ENCODE results near the gene MSL1. TPM values are rescaled to one million over a fixed set of nuclear protein-coding genes. Genes with fewer than 3 reads are reported as not detected.

Gene MSL1
- total and polyA plus RNA-seq, 9 of the 15 experiments (the other 6 are each of a cell fraction or from before 2014, with no cell fraction given), result 13.8 to 120 (median 61.9) TPM

DNA sequence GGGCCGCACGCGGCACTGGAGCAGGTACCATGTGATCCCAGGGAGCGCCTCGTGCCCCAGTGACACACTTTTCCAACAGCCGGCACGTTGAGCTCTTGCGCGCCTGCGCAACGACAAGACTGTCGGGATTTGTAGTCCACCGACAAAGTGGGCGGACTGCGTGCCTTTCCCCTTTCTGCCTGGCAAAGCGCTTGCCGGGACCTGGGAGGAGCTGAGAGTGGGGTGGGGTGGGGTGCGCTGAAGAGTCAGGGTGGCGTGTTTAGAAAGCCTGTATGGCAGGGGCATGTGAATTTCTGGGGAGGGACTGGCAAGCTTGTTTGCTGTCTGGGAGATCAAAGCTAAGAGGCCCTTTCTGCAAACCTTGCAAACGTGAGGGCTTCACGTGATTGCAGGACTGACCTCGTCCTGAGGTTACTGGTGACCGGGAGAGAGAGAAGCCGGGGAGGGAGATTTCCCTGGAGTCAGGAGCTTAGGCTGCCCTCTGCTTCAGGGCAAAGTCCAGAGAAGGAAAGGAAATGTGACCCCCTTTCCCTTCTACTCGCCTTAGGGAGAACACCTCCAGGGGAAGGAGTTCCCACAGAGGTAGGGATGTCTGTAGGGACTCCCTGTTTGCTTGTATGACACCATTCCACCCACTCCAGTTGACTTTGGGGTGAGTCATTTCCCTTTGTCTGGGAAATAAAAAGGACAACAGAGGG is 21.0 kb upstream of the MSL1 start (continued):
- no peak for TF ChIP-seq NBN (IDR thresholded peaks at IDR 0.05; ENCODE audit: low read depth)
- TF ChIP-seq TOE1 (IDR thresholded peaks at IDR 0.05; ENCODE audit: borderline replicate concordance), result peak; percentile 86
- no peak for TF ChIP-seq TOE1 (CRISPR knock-in tag; IDR thresholded peaks at IDR 0.05; ENCODE audit: borderline replicate concordance, low read depth)
- TF ChIP-seq FOSL1 (tag; conservative IDR thresholded peaks at IDR 0.05), result peak; percentile 98
- TF ChIP-seq NFE2 (IDR thresholded peaks at IDR 0.05; ENCODE audit: low read depth), result no peak
- TF ChIP-seq, protein P1, sequence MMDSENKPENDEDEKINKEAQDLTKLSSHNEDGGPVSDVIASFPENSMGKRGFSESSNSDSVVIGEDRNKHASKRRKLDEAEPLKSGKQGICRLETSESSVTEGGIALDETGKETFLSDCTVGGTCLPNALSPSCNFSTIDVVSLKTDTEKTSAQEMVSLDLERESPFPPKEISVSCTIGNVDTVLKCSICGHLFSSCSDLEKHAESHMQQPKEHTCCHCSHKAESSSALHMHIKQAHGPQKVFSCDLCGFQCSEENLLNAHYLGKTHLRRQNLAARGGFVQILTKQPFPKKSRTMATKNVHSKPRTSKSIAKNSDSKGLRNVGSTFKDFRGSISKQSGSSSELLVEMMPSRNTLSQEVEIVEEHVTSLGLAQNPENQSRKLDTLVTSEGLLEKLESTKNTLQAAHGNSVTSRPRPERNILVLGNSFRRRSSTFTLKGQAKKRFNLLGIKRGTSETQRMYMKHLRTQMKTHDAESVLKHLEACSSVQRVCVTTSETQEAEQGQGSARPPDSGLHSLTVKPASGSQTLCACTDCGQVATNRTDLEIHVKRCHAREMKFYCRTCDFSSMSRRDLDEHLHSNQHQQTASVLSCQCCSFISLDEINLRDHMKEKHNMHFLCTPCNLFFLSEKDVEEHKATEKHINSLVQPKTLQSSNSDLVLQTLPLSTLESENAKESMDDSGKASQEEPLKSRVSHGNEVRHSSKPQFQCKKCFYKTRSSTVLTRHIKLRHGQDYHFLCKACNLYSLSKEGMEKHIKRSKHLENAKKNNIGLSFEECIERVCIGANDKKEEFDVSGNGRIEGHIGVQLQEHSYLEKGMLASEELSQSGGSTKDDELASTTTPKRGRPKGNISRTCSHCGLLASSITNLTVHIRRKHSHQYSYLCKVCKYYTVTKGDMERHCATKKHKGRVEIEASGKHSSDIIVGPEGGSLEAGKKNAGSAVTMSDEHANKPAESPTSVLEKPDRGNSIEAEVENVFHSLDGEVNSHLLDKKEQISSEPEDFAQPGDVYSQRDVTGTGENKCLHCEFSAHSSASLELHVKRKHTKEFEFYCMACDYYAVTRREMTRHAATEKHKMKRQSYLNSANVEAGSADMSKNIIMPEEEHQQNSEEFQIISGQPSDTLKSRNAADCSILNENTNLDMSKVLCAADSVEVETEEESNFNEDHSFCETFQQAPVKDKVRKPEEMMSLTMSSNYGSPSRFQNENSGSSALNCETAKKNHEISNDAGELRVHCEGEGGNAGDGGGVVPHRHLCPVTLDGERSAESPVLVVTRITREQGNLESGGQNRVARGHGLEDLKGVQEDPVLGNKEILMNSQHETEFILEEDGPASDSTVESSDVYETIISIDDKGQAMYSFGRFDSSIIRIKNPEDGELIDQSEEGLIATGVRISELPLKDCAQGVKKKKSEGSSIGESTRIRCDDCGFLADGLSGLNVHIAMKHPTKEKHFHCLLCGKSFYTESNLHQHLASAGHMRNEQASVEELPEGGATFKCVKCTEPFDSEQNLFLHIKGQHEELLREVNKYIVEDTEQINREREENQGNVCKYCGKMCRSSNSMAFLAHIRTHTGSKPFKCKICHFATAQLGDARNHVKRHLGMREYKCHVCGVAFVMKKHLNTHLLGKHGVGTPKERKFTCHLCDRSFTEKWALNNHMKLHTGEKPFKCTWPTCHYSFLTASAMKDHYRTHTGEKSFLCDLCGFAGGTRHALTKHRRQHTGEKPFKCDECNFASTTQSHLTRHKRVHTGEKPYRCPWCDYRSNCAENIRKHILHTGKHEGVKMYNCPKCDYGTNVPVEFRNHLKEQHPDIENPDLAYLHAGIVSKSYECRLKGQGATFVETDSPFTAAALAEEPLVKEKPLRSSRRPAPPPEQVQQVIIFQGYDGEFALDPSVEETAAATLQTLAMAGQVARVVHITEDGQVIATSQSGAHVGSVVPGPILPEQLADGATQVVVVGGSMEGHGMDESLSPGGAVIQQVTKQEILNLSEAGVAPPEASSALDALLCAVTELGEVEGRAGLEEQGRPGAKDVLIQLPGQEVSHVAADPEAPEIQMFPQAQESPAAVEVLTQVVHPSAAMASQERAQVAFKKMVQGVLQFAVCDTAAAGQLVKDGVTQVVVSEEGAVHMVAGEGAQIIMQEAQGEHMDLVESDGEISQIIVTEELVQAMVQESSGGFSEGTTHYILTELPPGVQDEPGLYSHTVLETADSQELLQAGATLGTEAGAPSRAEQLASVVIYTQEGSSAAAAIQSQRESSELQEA (IDR thresholded peaks at IDR 0.05; ENCODE audit: low read depth), result no peak
- TF ChIP-seq, protein P2, sequence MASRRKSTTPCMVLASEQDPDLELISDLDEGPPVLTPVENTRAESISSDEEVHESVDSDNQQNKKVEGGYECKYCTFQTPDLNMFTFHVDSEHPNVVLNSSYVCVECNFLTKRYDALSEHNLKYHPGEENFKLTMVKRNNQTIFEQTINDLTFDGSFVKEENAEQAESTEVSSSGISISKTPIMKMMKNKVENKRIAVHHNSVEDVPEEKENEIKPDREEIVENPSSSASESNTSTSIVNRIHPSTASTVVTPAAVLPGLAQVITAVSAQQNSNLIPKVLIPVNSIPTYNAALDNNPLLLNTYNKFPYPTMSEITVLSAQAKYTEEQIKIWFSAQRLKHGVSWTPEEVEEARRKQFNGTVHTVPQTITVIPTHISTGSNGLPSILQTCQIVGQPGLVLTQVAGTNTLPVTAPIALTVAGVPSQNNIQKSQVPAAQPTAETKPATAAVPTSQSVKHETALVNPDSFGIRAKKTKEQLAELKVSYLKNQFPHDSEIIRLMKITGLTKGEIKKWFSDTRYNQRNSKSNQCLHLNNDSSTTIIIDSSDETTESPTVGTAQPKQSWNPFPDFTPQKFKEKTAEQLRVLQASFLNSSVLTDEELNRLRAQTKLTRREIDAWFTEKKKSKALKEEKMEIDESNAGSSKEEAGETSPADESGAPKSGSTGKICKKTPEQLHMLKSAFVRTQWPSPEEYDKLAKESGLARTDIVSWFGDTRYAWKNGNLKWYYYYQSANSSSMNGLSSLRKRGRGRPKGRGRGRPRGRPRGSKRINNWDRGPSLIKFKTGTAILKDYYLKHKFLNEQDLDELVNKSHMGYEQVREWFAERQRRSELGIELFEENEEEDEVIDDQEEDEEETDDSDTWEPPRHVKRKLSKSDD (conservative IDR thresholded peaks at IDR 0.05; ENCODE audit: low read length), result no peak
- peak; percentile 40 for TF ChIP-seq EP300 (IDR thresholded peaks at IDR 0.05; ENCODE audit: low read length)
- TF ChIP-seq RBM34 (IDR thresholded peaks at IDR 0.05; ENCODE audit: borderline replicate concordance, insufficient read depth, low read length), result no peak
- no peak for TF ChIP-seq NCOA4 (IDR thresholded peaks at IDR 0.05; ENCODE audit: partially characterized antibody)
- no peak for TF ChIP-seq SMARCA5 (IDR thresholded peaks at IDR 0.05)
- TF ChIP-seq FOXM1 (IDR thresholded peaks at IDR 0.05; ENCODE audit: low read depth), result no peak
- TF ChIP-seq FOXM1 (CRISPR knock-in tag; IDR thresholded peaks at IDR 0.05; ENCODE audit: low read depth), result no peak
- TF ChIP-seq JUNB (CRISPR knock-in tag; conservative IDR thresholded peaks at IDR 0.05), result no peak
- TF ChIP-seq, protein P3, sequence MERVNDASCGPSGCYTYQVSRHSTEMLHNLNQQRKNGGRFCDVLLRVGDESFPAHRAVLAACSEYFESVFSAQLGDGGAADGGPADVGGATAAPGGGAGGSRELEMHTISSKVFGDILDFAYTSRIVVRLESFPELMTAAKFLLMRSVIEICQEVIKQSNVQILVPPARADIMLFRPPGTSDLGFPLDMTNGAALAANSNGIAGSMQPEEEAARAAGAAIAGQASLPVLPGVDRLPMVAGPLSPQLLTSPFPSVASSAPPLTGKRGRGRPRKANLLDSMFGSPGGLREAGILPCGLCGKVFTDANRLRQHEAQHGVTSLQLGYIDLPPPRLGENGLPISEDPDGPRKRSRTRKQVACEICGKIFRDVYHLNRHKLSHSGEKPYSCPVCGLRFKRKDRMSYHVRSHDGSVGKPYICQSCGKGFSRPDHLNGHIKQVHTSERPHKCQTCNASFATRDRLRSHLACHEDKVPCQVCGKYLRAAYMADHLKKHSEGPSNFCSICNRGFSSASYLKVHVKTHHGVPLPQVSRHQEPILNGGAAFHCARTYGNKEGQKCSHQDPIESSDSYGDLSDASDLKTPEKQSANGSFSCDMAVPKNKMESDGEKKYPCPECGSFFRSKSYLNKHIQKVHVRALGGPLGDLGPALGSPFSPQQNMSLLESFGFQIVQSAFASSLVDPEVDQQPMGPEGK (CRISPR knock-in tag; IDR thresholded peaks at IDR 0.05; ENCODE audit: borderline replicate concordance), result no peak
